ENCODE results near the gene BAZ1A. TPM values are rescaled to one million over a fixed set of nuclear protein-coding genes. Genes with fewer than 3 reads are reported as not detected.

Gene BAZ1A
- total and polyA plus RNA-seq, 4 donors, result 14.5 to 19.2 (median 16.9) TPM

Small RNA genes lying within 50 kb of the gene (small RNA-seq; reads per million reads assigned to genes)
- not detected for gene AL121603.1 (ENCODE audit: low replicate concordance)
- gene RNU7-41P (ENCODE audit: low replicate concordance), result not detected

Other genes with a start within 250 kb of the BAZ1A start
- gene SNX6, start 245.2 kb downstream of the BAZ1A start, total RNA-seq, result 100 to 1,000 TPM; 105 to 119 TPM
- gene SNX6, start 245.2 kb downstream of the BAZ1A start, polyA plus RNA-seq (ENCODE audit: insufficient read length in 2 of 2), result 10 to 100 TPM; 63.0 to 82.2 TPM
- gene CFL2, start 160.8 kb downstream of the BAZ1A start, total RNA-seq, result 100 to 1,000 TPM in 1 of 2 donors, 10 to 100 TPM in 1; 71.6 to 143 TPM
- gene CFL2, start 160.8 kb downstream of the BAZ1A start, polyA plus RNA-seq (ENCODE audit: insufficient read length in 2 of 2), result 100 to 1,000 TPM; 106 to 119 TPM
- 10 to 100 TPM; 67.9 to 73.1 TPM for gene SRP54, start 107.6 kb upstream of the BAZ1A start, total RNA-seq
- 10 to 100 TPM; 57.6 to 59.3 TPM for gene SRP54, start 107.6 kb upstream of the BAZ1A start, polyA plus RNA-seq (ENCODE audit: insufficient read length in 2 of 2)
- 10 to 100 TPM; 59.4 to 71.4 TPM for gene FAM177A1, start 170.9 kb upstream of the BAZ1A start, total RNA-seq
- gene FAM177A1, start 170.9 kb upstream of the BAZ1A start, polyA plus RNA-seq (ENCODE audit: insufficient read length in 2 of 2), result 100 to 1,000 TPM in 1 of 2 donors, 10 to 100 TPM in 1; 94.2 to 106 TPM
- 10 to 100 TPM; 40.6 to 59.8 TPM for gene PPP2R3C, start 246.6 kb upstream of the BAZ1A start, total RNA-seq
- 10 to 100 TPM; 63.1 to 65.1 TPM for gene PPP2R3C, start 246.6 kb upstream of the BAZ1A start, polyA plus RNA-seq (ENCODE audit: insufficient read length in 2 of 2)
- gene PRORP, start 247.2 kb upstream of the BAZ1A start, total RNA-seq, result 10 to 100 TPM; 23.2 to 43.5 TPM
- 10 to 100 TPM; 23.3 to 23.7 TPM for gene PRORP, start 247.2 kb upstream of the BAZ1A start, polyA plus RNA-seq (ENCODE audit: insufficient read length in 2 of 2)